HEK293 (cell line): ENCODE results near the gene PHLDB2.

ENCODE experiments used
- CTCF ChIA-PET: fragments of 350-600 bp; formaldehyde crosslinking; extraction: SDS; loops from one replicate; lab custom pipeline; 2021; ENCODE audit warnings: antibody characterized with exemption; lab: Yijun Ruan, JAX
- POLR2A ChIA-PET: fragments of 300-600 bp; formaldehyde crosslinking; extraction: SDS; loops from one replicate; lab custom pipeline; 2020; ENCODE audit warnings: antibody characterized with exemption, inconsistent platforms; lab: Yijun Ruan, JAX
- H3K27ac ChIP-seq: fragments of 200-500 bp; sonication (Bioruptor generic); 2 replicates; pipeline ENCODE4 v1.5.1; 2014; ENCODE audit warnings: low read depth, low read length, control low read depth, inconsistent platforms; ENCODE audit errors: extremely low read depth
- H3K36me3 ChIP-seq, 2 experiments: fragments of 200-500 bp in 1 of 2; sonication (Bioruptor generic) in 1 of 2; 1 replicate in 1 of 2; 2 replicates in 1 of 2; pipeline ENCODE4 v1.5.1; 2014 to 2017; ENCODE audit warnings: inconsistent platforms in 2 of 2, low read length in 2 of 2; ENCODE audit not compliant: control insufficient read depth in 2 of 2, insufficient read depth in 1 of 2
- H3K4me1 ChIP-seq: fragments of 200-500 bp; sonication (Bioruptor generic); 2 replicates; pipeline ENCODE4 v1.5.1; 2014; ENCODE audit warnings: mild to moderate bottlenecking, low read length, inconsistent platforms; ENCODE audit not compliant: control insufficient read depth, insufficient read depth
- H3K4me3 ChIP-seq: 2 replicates; pipeline ENCODE4 v1.5.1; 2011; ENCODE audit warnings: low read depth, mild to moderate bottlenecking, control low read depth, low read length, moderate library complexity
- H3K9me3 ChIP-seq: fragments of 200-500 bp; sonication (Bioruptor generic); 2 replicates; pipeline ENCODE4 v1.5.1; 2014; ENCODE audit warnings: low read depth, low read length, inconsistent platforms; ENCODE audit not compliant: control insufficient read depth, insufficient read depth
- AEBP2 ChIP-seq: fragments of 450-650 bp; formaldehyde crosslinking; IDR thresholded peaks from 2 replicates; pipeline ENCODE4 v1.5.1; 2016; ENCODE audit warnings: missing biosample characterization, missing genetic modification characterization, borderline replicate concordance
- HOXA7 ChIP-seq: sonication (generic); formaldehyde crosslinking; IDR thresholded peaks from 2 replicates; pipeline ENCODE4 v1.8.1; 2022; ENCODE audit warnings: missing genetic modification reagents, borderline replicate concordance
- HOXC10 ChIP-seq: sonication (generic); formaldehyde crosslinking; IDR thresholded peaks from 2 replicates; pipeline ENCODE4 v1.8.1; 2023; ENCODE audit warnings: mild to moderate bottlenecking, missing genetic modification reagents
- INSM2 ChIP-seq: fragments of 450-650 bp; formaldehyde crosslinking; IDR thresholded peaks from 2 replicates; pipeline ENCODE4 v1.5.1; 2016; ENCODE audit warnings: missing biosample characterization, missing genetic modification characterization
- KLF17 ChIP-seq: fragments of 450-650 bp; formaldehyde crosslinking; IDR thresholded peaks from 2 replicates; pipeline ENCODE4 v1.5.1; 2016; ENCODE audit warnings: missing biosample characterization, missing genetic modification characterization
- ZBTB17 ChIP-seq: fragments of 450-650 bp; formaldehyde crosslinking; IDR thresholded peaks from 2 replicates; pipeline ENCODE4 v1.5.1; 2016; ENCODE audit warnings: missing biosample characterization, missing genetic modification characterization
- ZNF184 ChIP-seq: fragments of 450-650 bp; IDR thresholded peaks from 2 replicates; pipeline ENCODE4 v1.5.1; 2018; ENCODE audit warnings: missing biosample characterization, mild to moderate bottlenecking, missing genetic modification characterization
- ZNF211 ChIP-seq: fragments of 450-650 bp; formaldehyde crosslinking; IDR thresholded peaks from 2 replicates; pipeline ENCODE4 v1.5.1; 2016; ENCODE audit warnings: low read depth, missing biosample characterization, missing genetic modification characterization
- ZNF24 ChIP-seq: fragments of 450-650 bp; formaldehyde crosslinking; IDR thresholded peaks from 2 replicates; pipeline ENCODE4 v1.5.1; 2016; ENCODE audit warnings: missing biosample characterization, missing genetic modification characterization
- ZNF274 ChIP-seq, 2 experiments: fragments of 200-500 bp in 1 of 2; fragments of 450-650 bp in 1 of 2; sonication (Bioruptor generic) in 1 of 2; formaldehyde crosslinking in 1 of 2; IDR thresholded peaks; 2 replicates each; pipeline versions ENCODE4 v1.5.1 to v1.6.1; 2014 to 2016; ENCODE audit warnings: borderline replicate concordance in 1 of 2, inconsistent platforms in 1 of 2, low read length in 1 of 2, missing biosample characterization in 1 of 2, missing genetic modification characterization in 1 of 2
- ZNF280C ChIP-seq: fragments of 450-650 bp; formaldehyde crosslinking; IDR thresholded peaks from 2 replicates; pipeline ENCODE4 v1.5.1; 2016; ENCODE audit warnings: missing biosample characterization, missing genetic modification characterization
- ZNF280D ChIP-seq: fragments of 450-650 bp; formaldehyde crosslinking; IDR thresholded peaks from 2 replicates; pipeline ENCODE4 v1.5.1; 2016; ENCODE audit warnings: missing biosample characterization, missing genetic modification characterization
- ZNF324 ChIP-seq: fragments of 450-650 bp; formaldehyde crosslinking; IDR thresholded peaks from 2 replicates; pipeline ENCODE4 v1.5.1; 2016; ENCODE audit warnings: missing biosample characterization, missing genetic modification characterization
- ZNF335 ChIP-seq: fragments of 450-650 bp; formaldehyde crosslinking; conservative IDR thresholded peaks from 2 replicates; pipeline ENCODE4 v1.5.1; 2016; ENCODE audit warnings: missing biosample characterization, missing genetic modification characterization
- ZNF555 ChIP-seq: fragments of 450-650 bp; formaldehyde crosslinking; conservative IDR thresholded peaks from 2 replicates; pipeline ENCODE4 v1.5.1; 2017; ENCODE audit warnings: missing biosample characterization, mild to moderate bottlenecking, missing genetic modification characterization, inconsistent platforms
- ZNF600 ChIP-seq: fragments of 450-650 bp; formaldehyde crosslinking; IDR thresholded peaks from 2 replicates; pipeline ENCODE4 v1.5.1; 2016; ENCODE audit warnings: missing biosample characterization, missing genetic modification characterization
- ZNF610 ChIP-seq: fragments of 450-650 bp; formaldehyde crosslinking; IDR thresholded peaks from 2 replicates; pipeline ENCODE4 v1.5.1; 2016; ENCODE audit warnings: missing biosample characterization, missing genetic modification characterization, borderline replicate concordance
- ZSCAN18 ChIP-seq: fragments of 450-650 bp; formaldehyde crosslinking; IDR thresholded peaks from 2 replicates; pipeline ENCODE4 v1.5.1; 2016; ENCODE audit warnings: missing biosample characterization, missing genetic modification characterization

The PHLDB2 gene

GRCh38 chr3:111881480-111881879 is 22.4 kb downstream of the PHLDB2 start:
- POLR2A ChIA-PET: no interaction called here

GRCh38 chr3:111882194-111882593 is 23.1 kb downstream of the PHLDB2 start:
- ChIA-PET CTCF (interaction anchor here (0.6 kb wide), 1 partner anchor 168 kb away, joined by 4 read pairs; no protein-coding TSS in a partner anchor), POLR2A (interaction anchor here (0.7 kb wide), 1 partner anchor 11 kb away, joined by 4 read pairs; no protein-coding TSS in a partner anchor)
- H3K36me3 ChIP-seq: peaks cover 0 to 2% of the 10 kb centered on the region in 2 experiments; a peak in 1 of 3 replicates
- H3K9me3 ChIP-seq: no peaks in the 10 kb centered on the region
- H3K27ac ChIP-seq: no peak overlapping the region
- H3K4me1 ChIP-seq: no peaks in the 10 kb centered on the region
- H3K4me3 ChIP-seq: no peak overlapping the region
- TF ChIP-seq ZNF324 (tag by site-specific recombination) (no peak), ZNF184 (no peak), HOXA7 (no peak), ZNF335 (tag by site-specific recombination) (no peak), KLF17 (tag by site-specific recombination) (no peak), ZNF211 (tag by site-specific recombination) (no peak), INSM2 (tag by site-specific recombination) (no peak), ZBTB17 (tag by site-specific recombination) (no peak), ZNF555 (tag by site-specific recombination) (no peak), ZNF280C (tag by site-specific recombination) (no peak), HOXC10 (CRISPR knock-in tag) (no peak), ZNF274 (IDR thresholded peaks at IDR 0.05; ENCODE audit: low read length) (no peak), ZNF274 (tag by site-specific recombination; IDR thresholded peaks at IDR 0.05; ENCODE audit: borderline replicate concordance) (no peak), ZNF600 (tag by site-specific recombination) (no peak), ZSCAN18 (tag by site-specific recombination) (no peak)

More at GRCh38 chr3:111881480-111881879, 22.4 kb downstream of the PHLDB2 start:
- Histone ChIP-seq H3K4me3 (no peak overlapping the region), H3K36me3 (peaks cover 0 to 2% of the 10 kb centered on the region in 2 experiments; a peak in 1 of 3 replicates), H3K4me1 (no peaks in the 10 kb centered on the region), H3K9me3 (no peaks in the 10 kb centered on the region), H3K27ac (no peak overlapping the region)
- CTCF ChIA-PET: interaction anchor here (0.6 kb wide), 1 partner anchor 13 kb away, joined by 3 read pairs; no protein-coding TSS in a partner anchor
- TF ChIP-seq AEBP2 (tag by site-specific recombination) (no peak), ZNF610 (tag by site-specific recombination) (no peak), ZNF24 (tag by site-specific recombination) (no peak), ZNF280D (no peak)
